Measurements from ENCODE around the gene IL17B. TPM values are rescaled to one million over a fixed set of nuclear protein-coding genes. Genes with fewer than 3 reads are reported as not detected.

The IL17B gene
- total RNA-seq, 4 donors from 2014 or later = not detected

- Histone ChIP-seq H3K27me3 (no peaks in the 10 kb centered on the region), H3K27ac (no peak overlapping the region), H3K4me3 (no peak overlapping the region), H3K4me1 (peaks cover 0 to 19% (median 0%) of the 10 kb centered on the region in 4 donors), H3K9me3 (no peaks in the 10 kb centered on the region), H3K36me3 (no peaks in the 10 kb centered on the region)
- no peak for TF ChIP-seq POLR2A (IDR thresholded peaks at IDR 0.05)
- TF ChIP-seq CTCF (IDR thresholded peaks at IDR 0.05) = no peak
- no peak for DNase-seq
Observed at GRCh38 chr5:149325166-149325735, 53.8 kb downstream of the IL17B start.

GRCh38 chr5:149324641-149325040, 54.5 kb downstream of the IL17B start:
- DNase-seq = no peak
- no peak for TF ChIP-seq POLR2A (IDR thresholded peaks at IDR 0.05)
- TF ChIP-seq CTCF (IDR thresholded peaks at IDR 0.05) = no peak
- H3K36me3 ChIP-seq = no peaks in the 10 kb centered on the region
- no peak overlapping the region for H3K4me3 ChIP-seq
- H3K9me3 ChIP-seq = no peaks in the 10 kb centered on the region
- H3K27me3 ChIP-seq = no peaks in the 10 kb centered on the region
- H3K27ac ChIP-seq = no peak overlapping the region
- H3K4me1 ChIP-seq = peaks cover 0 to 20% (median 0%) of the 10 kb centered on the region in 4 donors

Other genes with a start within 250 kb of the IL17B start
- 10 to 100 TPM in 1 of 4 donors, 1 to 10 TPM in 3; 1.6 to 26.4 (median 5.7) TPM for gene ABLIM3, start 237.8 kb downstream of the IL17B start, total RNA-seq
- gene AFAP1L1, start 107.4 kb downstream of the IL17B start, total RNA-seq = 10 to 100 TPM in 1 of 4 donors, 1 to 10 TPM in 3; 3.3 to 14.9 (median 4.9) TPM
- gene GRPEL2, start 33.8 kb downstream of the IL17B start, total RNA-seq = 10 to 100 TPM in 2 of 4 donors, 1 to 10 TPM in 2; 6.3 to 19.0 (median 10.9) TPM
- 10 to 100 TPM in 1 of 4 donors, 1 to 10 TPM in 3; 5.2 to 12.4 (median 6.3) TPM for gene PCYOX1L, start 21.2 kb downstream of the IL17B start, total RNA-seq
- gene CSNK1A1, start 172.1 kb upstream of the IL17B start, total RNA-seq = 100 to 1,000 TPM; 185 to 253 (median 207) TPM
- 10 to 100 TPM; 10.2 to 21.4 (median 15.3) TPM for gene ARHGEF37, start 202.2 kb upstream of the IL17B start, total RNA-seq

Data from Peyer's patch (tissue), 4 donors.